Measurements from ENCODE around the gene FBXO15.

The FBXO15 gene

GRCh38 chr18:74154716-74155115 is 7.1 kb upstream of the FBXO15 start:
- no peak for FAIRE-seq

GRCh38 chr18:74153793-74154192 is 6.2 kb upstream of the FBXO15 start:
- FAIRE-seq (no peak), DNase-seq (ENCODE audit: insufficient read length, low spot score) (no peak)

More at GRCh38 chr18:74154716-74155115, 7.1 kb upstream of the FBXO15 start:
- no peak for DNase-seq (ENCODE audit: insufficient read length, low spot score)

- no peak for FAIRE-seq
Observed at GRCh38 chr18:74153377-74153776, 5.7 kb upstream of the FBXO15 start.

GRCh38 chr18:74152857-74153256 is 5.2 kb upstream of the FBXO15 start:
- FAIRE-seq = no peak
- no peak for DNase-seq (ENCODE audit: insufficient read length, low spot score)

More at GRCh38 chr18:74153377-74153776, 5.7 kb upstream of the FBXO15 start:
- DNase-seq (ENCODE audit: insufficient read length, low spot score) = no peak

- DNase-seq (ENCODE audit: insufficient read length, low spot score) = no peak
- no peak for FAIRE-seq
Observed at GRCh38 chr18:74152270-74152669, 4.6 kb upstream of the FBXO15 start.

- DNase-seq (ENCODE audit: insufficient read length, low spot score) (no peak), FAIRE-seq (no peak)
Observed at GRCh38 chr18:74149878-74150277, 2.2 kb upstream of the FBXO15 start.

GRCh38 chr18:74148543-74149070 is 973 bp upstream of the FBXO15 start:
- DNase-seq (ENCODE audit: insufficient read length, low spot score) (no peak), FAIRE-seq (no peak)

- DNase-seq (ENCODE audit: insufficient read length, low spot score) = no peak
- no peak for FAIRE-seq
Observed at GRCh38 chr18:74147491-74147778, 199 bp downstream of the FBXO15 start.

- FAIRE-seq (no peak), DNase-seq (ENCODE audit: insufficient read length, low spot score) (no peak)
Observed at GRCh38 chr18:74146756-74147155, 878 bp downstream of the FBXO15 start.

- no peak for DNase-seq (ENCODE audit: insufficient read length, low spot score)
- FAIRE-seq = no peak
Observed at GRCh38 chr18:74142252-74142651, 5.4 kb downstream of the FBXO15 start.

GRCh38 chr18:74141667-74142066 is 6.0 kb downstream of the FBXO15 start:
- no peak for DNase-seq (ENCODE audit: insufficient read length, low spot score)
- no peak for FAIRE-seq

- no peak for DNase-seq (ENCODE audit: insufficient read length, low spot score)
- no peak for FAIRE-seq
Observed at GRCh38 chr18:74140582-74140981, 7.1 kb downstream of the FBXO15 start.

- FAIRE-seq (no peak), DNase-seq (ENCODE audit: insufficient read length, low spot score) (no peak)
Observed at GRCh38 chr18:74139888-74140287, 7.7 kb downstream of the FBXO15 start.

GRCh38 chr18:74139411-74139810 is 8.2 kb downstream of the FBXO15 start:
- DNase-seq (ENCODE audit: insufficient read length, low spot score) (no peak), FAIRE-seq (no peak)

GRCh38 chr18:74137920-74138538 is 9.6 kb downstream of the FBXO15 start:
- no peak for FAIRE-seq
- no peak for DNase-seq (ENCODE audit: insufficient read length, low spot score)

GRCh38 chr18:74132201-74132600 is 15.4 kb downstream of the FBXO15 start:
- no peak for FAIRE-seq
- DNase-seq (ENCODE audit: insufficient read length, low spot score) = no peak

GRCh38 chr18:74131124-74131523 is 16.5 kb downstream of the FBXO15 start:
- DNase-seq (ENCODE audit: insufficient read length, low spot score) = no peak
- FAIRE-seq = no peak

GRCh38 chr18:74128159-74128558 is 19.5 kb downstream of the FBXO15 start:
- no peak for DNase-seq (ENCODE audit: insufficient read length, low spot score)
- no peak for FAIRE-seq

- no peak for FAIRE-seq
- no peak for DNase-seq (ENCODE audit: insufficient read length, low spot score)
Observed at GRCh38 chr18:74126684-74127655, 20.7 kb downstream of the FBXO15 start.

GRCh38 chr18:74124642-74125041 is 23.0 kb downstream of the FBXO15 start:
- DNase-seq (ENCODE audit: insufficient read length, low spot score) = no peak
- no peak for FAIRE-seq

GRCh38 chr18:74123200-74123599 is 24.4 kb downstream of the FBXO15 start:
- no peak for FAIRE-seq
- DNase-seq (ENCODE audit: insufficient read length, low spot score) = no peak
